Measurements from ENCODE around the gene PAPPA2.

DNA sequence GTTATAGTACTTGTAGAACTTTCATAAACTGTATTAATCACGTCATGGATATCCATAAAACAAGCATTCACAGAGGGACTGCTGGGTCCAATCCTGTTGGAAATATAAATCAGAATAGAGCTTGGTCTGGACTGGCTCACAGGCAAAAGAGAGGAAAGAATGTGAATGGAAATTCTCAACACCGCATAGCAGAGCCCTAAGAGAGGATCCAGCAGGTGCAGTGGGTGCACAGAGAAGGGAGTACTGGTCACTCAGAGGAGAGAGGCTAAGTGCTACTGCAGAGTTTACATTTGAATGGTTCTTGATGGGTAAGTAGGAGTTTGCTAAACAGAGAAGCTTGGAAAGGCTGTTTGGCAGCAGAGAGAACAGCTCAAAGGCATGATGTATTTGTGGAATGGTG lies 231.7 kb downstream of the PAPPA2 start:
- TF ChIP-seq, protein P1, sequence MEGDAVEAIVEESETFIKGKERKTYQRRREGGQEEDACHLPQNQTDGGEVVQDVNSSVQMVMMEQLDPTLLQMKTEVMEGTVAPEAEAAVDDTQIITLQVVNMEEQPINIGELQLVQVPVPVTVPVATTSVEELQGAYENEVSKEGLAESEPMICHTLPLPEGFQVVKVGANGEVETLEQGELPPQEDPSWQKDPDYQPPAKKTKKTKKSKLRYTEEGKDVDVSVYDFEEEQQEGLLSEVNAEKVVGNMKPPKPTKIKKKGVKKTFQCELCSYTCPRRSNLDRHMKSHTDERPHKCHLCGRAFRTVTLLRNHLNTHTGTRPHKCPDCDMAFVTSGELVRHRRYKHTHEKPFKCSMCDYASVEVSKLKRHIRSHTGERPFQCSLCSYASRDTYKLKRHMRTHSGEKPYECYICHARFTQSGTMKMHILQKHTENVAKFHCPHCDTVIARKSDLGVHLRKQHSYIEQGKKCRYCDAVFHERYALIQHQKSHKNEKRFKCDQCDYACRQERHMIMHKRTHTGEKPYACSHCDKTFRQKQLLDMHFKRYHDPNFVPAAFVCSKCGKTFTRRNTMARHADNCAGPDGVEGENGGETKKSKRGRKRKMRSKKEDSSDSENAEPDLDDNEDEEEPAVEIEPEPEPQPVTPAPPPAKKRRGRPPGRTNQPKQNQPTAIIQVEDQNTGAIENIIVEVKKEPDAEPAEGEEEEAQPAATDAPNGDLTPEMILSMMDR (IDR thresholded peaks at IDR 0.05): no peak
- TF ChIP-seq POLR2A (IDR thresholded peaks at IDR 0.05): no peak
